RWPE1 (cell line): ENCODE measurements around the gene ERO1A.

Source experiments
- CTCF ChIA-PET: fragments of 350-600 bp; sonication (Branson Sonifier 250); formaldehyde crosslinking; extraction: SDS; loops from one replicate; lab custom pipeline; 2021; lab: Yijun Ruan, JAX
- POLR2A ChIA-PET: fragments of 400-600 bp; formaldehyde crosslinking; extraction: SDS; loops from one replicate; lab custom pipeline; 2020; ENCODE audit warnings: antibody characterized with exemption; ENCODE audit not compliant: low non-redundant PET; lab: Yijun Ruan, JAX
- DNase-seq: peaks from one replicate; pipeline ENCODE4 v3.0.0; 2012; ENCODE audit warnings: low spot score
- H3K27ac ChIP-seq: fragments of 450-650 bp; 2 replicates; pipeline ENCODE4 v1.5.1; 2017
- TF ChIP-seq, protein P1 (sequence below): fragments of 450-650 bp; conservative IDR thresholded peaks from 2 replicates; pipeline ENCODE4 v1.5.1; 2017; ENCODE audit warnings: low read depth, mild to moderate bottlenecking

Gene ERO1A

GRCh38 chr14:52701223-52701622 lies 5.9 kb upstream of the ERO1A start:
- no peak for DNase-seq
- POLR2A ChIA-PET, result no interaction called here
- CTCF ChIA-PET, result no interaction called here
- no peak overlapping the region for H3K27ac ChIP-seq
- TF ChIP-seq, protein P1, sequence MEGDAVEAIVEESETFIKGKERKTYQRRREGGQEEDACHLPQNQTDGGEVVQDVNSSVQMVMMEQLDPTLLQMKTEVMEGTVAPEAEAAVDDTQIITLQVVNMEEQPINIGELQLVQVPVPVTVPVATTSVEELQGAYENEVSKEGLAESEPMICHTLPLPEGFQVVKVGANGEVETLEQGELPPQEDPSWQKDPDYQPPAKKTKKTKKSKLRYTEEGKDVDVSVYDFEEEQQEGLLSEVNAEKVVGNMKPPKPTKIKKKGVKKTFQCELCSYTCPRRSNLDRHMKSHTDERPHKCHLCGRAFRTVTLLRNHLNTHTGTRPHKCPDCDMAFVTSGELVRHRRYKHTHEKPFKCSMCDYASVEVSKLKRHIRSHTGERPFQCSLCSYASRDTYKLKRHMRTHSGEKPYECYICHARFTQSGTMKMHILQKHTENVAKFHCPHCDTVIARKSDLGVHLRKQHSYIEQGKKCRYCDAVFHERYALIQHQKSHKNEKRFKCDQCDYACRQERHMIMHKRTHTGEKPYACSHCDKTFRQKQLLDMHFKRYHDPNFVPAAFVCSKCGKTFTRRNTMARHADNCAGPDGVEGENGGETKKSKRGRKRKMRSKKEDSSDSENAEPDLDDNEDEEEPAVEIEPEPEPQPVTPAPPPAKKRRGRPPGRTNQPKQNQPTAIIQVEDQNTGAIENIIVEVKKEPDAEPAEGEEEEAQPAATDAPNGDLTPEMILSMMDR, result no peak

DNA sequence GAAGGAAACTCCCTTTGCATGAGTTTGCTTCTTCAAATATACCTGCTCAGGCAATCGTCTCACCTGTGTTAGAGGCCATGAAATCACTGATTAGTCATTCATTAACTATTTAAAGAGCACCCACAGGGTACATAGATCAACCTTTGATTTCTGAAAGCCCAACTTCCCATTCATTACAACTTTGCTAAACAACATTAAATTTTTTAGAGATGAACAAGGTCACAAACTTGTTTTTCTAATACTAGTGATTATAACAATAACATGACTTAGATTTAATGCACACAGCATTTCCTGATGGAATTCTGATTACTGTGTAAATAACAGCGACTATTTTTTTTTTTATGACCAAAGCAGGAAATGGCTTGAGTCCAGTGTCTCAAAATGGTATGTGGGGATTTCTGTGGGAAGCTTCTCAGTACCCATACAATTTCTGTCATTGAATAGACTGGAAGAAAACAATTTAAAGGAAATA lies 5.4 kb upstream of the ERO1A start:
- ChIA-PET POLR2A (no interaction called here), CTCF (no interaction called here)
- TF ChIP-seq, protein P1, result no peak
- DNase-seq, result peak; percentile 71
- H3K27ac ChIP-seq, result no peak overlapping the region

- H3K27ac ChIP-seq, result peak overlapping the region; percentile 97
- TF ChIP-seq, protein P1, result no peak
- ChIA-PET POLR2A (interaction anchor here (0.5 to 1.0 kb wide), 2 partner anchors 13 to 1953 kb away, joined by 3 read pairs; no protein-coding TSS in a partner anchor), CTCF (no interaction called here)
- peak; percentile 22 for DNase-seq
Observed at GRCh38 chr14:52694761-52695480, 437 bp downstream of the ERO1A start.

DNA sequence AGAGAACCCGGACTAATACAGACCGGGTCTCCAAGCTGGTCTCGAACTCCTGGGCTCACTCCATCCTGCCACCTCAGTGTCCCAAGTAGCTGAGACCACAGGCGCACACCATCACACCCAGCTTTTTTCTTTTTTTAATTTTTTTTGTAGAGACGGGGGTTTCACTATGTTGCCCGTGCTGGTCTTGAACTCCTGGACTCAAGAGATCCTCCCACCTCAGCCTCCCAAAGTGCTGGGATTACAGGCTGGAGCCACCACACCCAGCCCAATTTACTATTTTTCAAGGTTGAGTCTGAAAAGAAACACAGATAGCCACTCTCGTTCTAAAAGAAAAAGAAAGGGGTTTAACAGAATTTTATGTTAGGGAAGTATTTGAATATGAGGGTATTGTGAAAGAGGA lies 1.8 kb downstream of the ERO1A start:
- CTCF ChIA-PET, result interaction anchor here (0.6 kb wide), 1 partner anchor 1816 kb away, joined by 4 read pairs; no protein-coding TSS in a partner anchor
- no peak for DNase-seq
- TF ChIP-seq, protein P1, result no peak
- POLR2A ChIA-PET, result no interaction called here
- peak overlapping the region; percentile 6 for H3K27ac ChIP-seq

GRCh38 chr14:52693036-52693435 lies 2.3 kb downstream of the ERO1A start:
- H3K27ac ChIP-seq, result peak overlapping the region; percentile 6
- POLR2A ChIA-PET, result no interaction called here
- CTCF ChIA-PET, result interaction anchor here (0.6 kb wide), 1 partner anchor 1816 kb away, joined by 4 read pairs; no protein-coding TSS in a partner anchor
- TF ChIP-seq, protein P1, result no peak
- no peak for DNase-seq

DNA sequence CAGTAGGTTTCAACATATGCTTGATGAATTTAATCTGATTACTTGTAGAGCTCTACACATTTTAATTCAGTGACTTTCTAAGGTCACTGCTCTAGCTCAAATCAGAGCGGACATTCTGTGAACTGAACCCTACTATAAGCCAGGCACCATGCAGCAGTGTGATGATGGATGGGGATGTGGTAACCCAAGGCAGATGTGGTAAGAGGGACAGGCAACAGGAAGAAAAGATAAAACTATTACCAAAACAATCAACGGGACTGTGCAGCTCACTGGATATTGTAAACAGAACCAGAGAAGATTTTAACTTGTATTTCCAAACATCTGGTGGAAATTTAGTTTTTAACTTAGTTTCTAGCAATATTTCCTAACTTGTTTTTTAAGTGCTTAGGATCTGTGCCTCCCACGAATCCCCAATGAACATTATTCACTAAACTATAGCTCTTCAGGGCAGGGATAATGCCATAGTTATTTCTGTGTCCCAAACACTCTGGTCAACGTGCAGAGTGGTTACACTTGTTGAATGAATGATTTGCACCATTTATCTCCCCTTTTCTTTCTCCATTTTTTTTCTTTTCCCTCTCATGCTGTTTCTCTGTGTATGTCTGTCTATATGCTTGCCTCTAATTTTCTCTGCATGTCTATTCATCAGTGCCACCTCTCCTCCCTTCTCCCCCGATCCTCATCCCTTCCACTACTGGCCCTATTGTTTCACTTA lies 3.0 kb downstream of the ERO1A start:
- H3K27ac ChIP-seq, result no peak overlapping the region
- TF ChIP-seq, protein P1, result no peak
- CTCF ChIA-PET, result no interaction called here
- POLR2A ChIA-PET, result no interaction called here
- no peak for DNase-seq
